ENCODE measurements around the gene HCRTR1.

- TF ChIP-seq, protein P1, sequence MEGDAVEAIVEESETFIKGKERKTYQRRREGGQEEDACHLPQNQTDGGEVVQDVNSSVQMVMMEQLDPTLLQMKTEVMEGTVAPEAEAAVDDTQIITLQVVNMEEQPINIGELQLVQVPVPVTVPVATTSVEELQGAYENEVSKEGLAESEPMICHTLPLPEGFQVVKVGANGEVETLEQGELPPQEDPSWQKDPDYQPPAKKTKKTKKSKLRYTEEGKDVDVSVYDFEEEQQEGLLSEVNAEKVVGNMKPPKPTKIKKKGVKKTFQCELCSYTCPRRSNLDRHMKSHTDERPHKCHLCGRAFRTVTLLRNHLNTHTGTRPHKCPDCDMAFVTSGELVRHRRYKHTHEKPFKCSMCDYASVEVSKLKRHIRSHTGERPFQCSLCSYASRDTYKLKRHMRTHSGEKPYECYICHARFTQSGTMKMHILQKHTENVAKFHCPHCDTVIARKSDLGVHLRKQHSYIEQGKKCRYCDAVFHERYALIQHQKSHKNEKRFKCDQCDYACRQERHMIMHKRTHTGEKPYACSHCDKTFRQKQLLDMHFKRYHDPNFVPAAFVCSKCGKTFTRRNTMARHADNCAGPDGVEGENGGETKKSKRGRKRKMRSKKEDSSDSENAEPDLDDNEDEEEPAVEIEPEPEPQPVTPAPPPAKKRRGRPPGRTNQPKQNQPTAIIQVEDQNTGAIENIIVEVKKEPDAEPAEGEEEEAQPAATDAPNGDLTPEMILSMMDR (IDR thresholded peaks at IDR 0.05 in 4 of 5, conservative IDR thresholded peaks at IDR 0.05 in 1 of 5): no peak
- no peak for TF ChIP-seq POLR2A (IDR thresholded peaks at IDR 0.05)
Observed at GRCh38 chr1:31618916-31619846, 1.7 kb downstream of the HCRTR1 start.
